Fibroblast of lung (primary cell): Measurements from ENCODE around the gene PDE6A. TPM values are rescaled to one million over a fixed set of nuclear protein-coding genes. Genes with fewer than 3 reads are reported as not detected.

Experiments used
- DNase-seq, 2 donors: peaks; one replicate each; pipeline versions ENCODE4 v3.0.0 to v3.0.0-alpha.2; 2010; ENCODE audit warnings: low read depth in 2 of 2
- H2AFZ ChIP-seq: 2 replicates; pipeline ENCODE4 v1.5.1; 2012; ENCODE audit warnings: low read length, control low read depth, inconsistent platforms
- H3K27ac ChIP-seq: 2 replicates; pipeline ENCODE4 v1.5.1; 2011; ENCODE audit warnings: low read length, control low read depth; ENCODE audit not compliant: insufficient read depth
- H3K27me3 ChIP-seq: 2 replicates; pipeline ENCODE4 v1.5.1; 2011; ENCODE audit warnings: mild to moderate bottlenecking, low read length; ENCODE audit not compliant: control insufficient read depth, insufficient read depth
- H3K36me3 ChIP-seq: 2 replicates; pipeline ENCODE4 v1.5.1; 2011; ENCODE audit warnings: low read length; ENCODE audit not compliant: control insufficient read depth, insufficient read depth
- H3K4me1 ChIP-seq: 2 replicates; pipeline ENCODE4 v1.5.1; 2011; ENCODE audit warnings: low read length; ENCODE audit not compliant: control insufficient read depth, insufficient read depth; ENCODE audit errors: extremely low read depth
- H3K4me2 ChIP-seq: 2 replicates; pipeline ENCODE4 v1.5.1; 2011; ENCODE audit warnings: low read length, control low read depth; ENCODE audit not compliant: insufficient read depth; ENCODE audit errors: extremely low read depth
- H3K4me3 ChIP-seq, 4 experiments: fragments of 200-600 bp in 1 of 4; sonication (generic) in 1 of 4; replicated peaks in 1 of 4; 2 replicates each; pipeline ENCODE4 v1.5.1; 2011 to 2016; ENCODE audit warnings: low read length in 4 of 4, low read depth in 3 of 4, mild to moderate bottlenecking in 3 of 4, control low read depth in 2 of 4, inconsistent platforms in 1 of 4, mixed read lengths in 1 of 4; ENCODE audit not compliant: insufficient read depth in 1 of 4; ENCODE audit errors: control extremely low read depth in 1 of 4
- H3K79me2 ChIP-seq: 2 replicates; pipeline ENCODE4 v1.5.1; 2012; ENCODE audit warnings: mild to moderate bottlenecking, low read length, inconsistent platforms; ENCODE audit not compliant: control insufficient read depth, insufficient read depth
- H3K9ac ChIP-seq: 2 replicates; pipeline ENCODE4 v1.5.1; 2011; ENCODE audit warnings: mild to moderate bottlenecking, low read length, control low read depth; ENCODE audit not compliant: insufficient read depth
- H3K9me3 ChIP-seq: 2 replicates; pipeline ENCODE4 v1.5.1; 2012; ENCODE audit warnings: low read depth, low read length; ENCODE audit not compliant: control insufficient read depth, insufficient read depth
- H4K20me1 ChIP-seq: 2 replicates; pipeline ENCODE4 v1.5.1; 2011; ENCODE audit warnings: low read length; ENCODE audit not compliant: control insufficient read depth, insufficient read depth; ENCODE audit errors: extremely low read depth
- CTCF ChIP-seq, 2 donors: IDR thresholded peaks in 1 of 2; conservative IDR thresholded peaks in 1 of 2; 1 replicate in 1 of 2; 2 replicates in 1 of 2; pipeline ENCODE4 v1.5.1; 2011 to 2012; ENCODE audit warnings: low read length in 2 of 2, control low read depth in 1 of 2, inconsistent platforms in 1 of 2, low read depth in 1 of 2, mild to moderate bottlenecking in 1 of 2
- EZH2 ChIP-seq: IDR thresholded peaks from 2 replicates; pipeline ENCODE4 v1.5.1; 2012; ENCODE audit warnings: low read length, control low read depth, mild to moderate bottlenecking; ENCODE audit errors: missing control alignments
- polyA plus RNA-seq, 2 donors: library from polyadenylated mRNA; depleted of rRNA in 1 of 2; stranded (reverse) in 1 of 2; unstranded in 1 of 2; fragments of >200 nt; gene quantifications; 2 replicates each; pipeline ENCODE4 v1.2.1, GENCODE V29; 2011 to 2012; ENCODE audit warnings: missing spikeins in 1 of 2
- total RNA-seq: library from RNA; depleted of rRNA; stranded (reverse); fragments of >200 nt; gene quantifications from 2 replicates; pipeline ENCODE4 v1.2.1, GENCODE V29; 2014

Gene PDE6A
- total and polyA plus RNA-seq, 2 donors (not counting 1 experiment from before 2014, with no cell fraction given): under 0.01 TPM; not detected in 1

GRCh38 chr5:149959406-149960236, 15.0 kb upstream of the PDE6A start:
- H2AFZ ChIP-seq: peak overlapping the region; percentile 76
- TF ChIP-seq CTCF (conservative IDR thresholded peaks at IDR 0.05 in 1 of 2, IDR thresholded peaks at IDR 0.05 in 1 of 2; ENCODE audit: low read depth in 1 of 2, low read length in 2 of 2): peak; percentile 48 to 56
- no peak for TF ChIP-seq EZH2
- peaks cover 5% of the 10 kb centered on the region for H3K4me1 ChIP-seq
- H3K27ac ChIP-seq: peak overlapping the region; percentile 68
- no peaks in the 10 kb centered on the region for H4K20me1 ChIP-seq
- no peaks in the 10 kb centered on the region for H3K9me3 ChIP-seq
- no peaks in the 10 kb centered on the region for H3K79me2 ChIP-seq
- no peaks in the 10 kb centered on the region for H3K27me3 ChIP-seq
- no peak overlapping the region for H3K9ac ChIP-seq
- H3K4me3 ChIP-seq: peak overlapping the region; percentile 33 to 84 (median 72)
- DNase-seq: peak; percentile 51 to 73
- H3K36me3 ChIP-seq: no peaks in the 10 kb centered on the region
- H3K4me2 ChIP-seq: peak overlapping the region; percentile 61

GRCh38 chr5:149957855-149958254, 13.3 kb upstream of the PDE6A start:
- no peaks in the 10 kb centered on the region for H3K36me3 ChIP-seq
- H4K20me1 ChIP-seq: no peaks in the 10 kb centered on the region
- H3K4me2 ChIP-seq: no peak overlapping the region
- H3K27me3 ChIP-seq: no peaks in the 10 kb centered on the region
- no peaks in the 10 kb centered on the region for H3K9me3 ChIP-seq
- H3K4me3 ChIP-seq: no peak overlapping the region
- TF ChIP-seq CTCF (conservative IDR thresholded peaks at IDR 0.05 in 1 of 2, IDR thresholded peaks at IDR 0.05 in 1 of 2; ENCODE audit: low read depth in 1 of 2, low read length in 2 of 2): no peak
- no peak overlapping the region for H3K9ac ChIP-seq
- no peaks in the 10 kb centered on the region for H3K79me2 ChIP-seq
- no peak overlapping the region for H2AFZ ChIP-seq
- no peak overlapping the region for H3K27ac ChIP-seq
- peak in 1 of 2 donors; percentile 35 for DNase-seq
- peaks cover 5% of the 10 kb centered on the region for H3K4me1 ChIP-seq

- no peaks in the 10 kb centered on the region for H3K36me3 ChIP-seq
- H3K4me2 ChIP-seq: no peak overlapping the region
- TF ChIP-seq CTCF (conservative IDR thresholded peaks at IDR 0.05 in 1 of 2, IDR thresholded peaks at IDR 0.05 in 1 of 2; ENCODE audit: low read depth in 1 of 2, low read length in 2 of 2) (no peak), EZH2 (no peak)
- H3K27me3 ChIP-seq: no peaks in the 10 kb centered on the region
- H3K79me2 ChIP-seq: no peaks in the 10 kb centered on the region
- DNase-seq: no peak
- H3K4me1 ChIP-seq: peaks cover 5% of the 10 kb centered on the region
- no peak overlapping the region for H3K27ac ChIP-seq
- H2AFZ ChIP-seq: no peak overlapping the region
- no peaks in the 10 kb centered on the region for H4K20me1 ChIP-seq
- no peaks in the 10 kb centered on the region for H3K9me3 ChIP-seq
- no peak overlapping the region for H3K9ac ChIP-seq
- H3K4me3 ChIP-seq: no peak overlapping the region
These were observed 12.1 kb upstream of the PDE6A start for GRCh38 chr5:149956685-149957084.
